Cardiac fibroblast (primary cell): ENCODE results near the gene POLR2J.

ENCODE experiments used
- DNase-seq, 2 donors: peaks; one replicate each; pipeline versions ENCODE4 v3.0.0 to v3.0.0-alpha.2; 2010; ENCODE audit warnings: low read depth in 2 of 2
- H3K4me3 ChIP-seq, 2 donors: replicated peaks in 1 of 2; 1 replicate in 1 of 2; 2 replicates in 1 of 2; pipeline ENCODE4 v1.5.1; 2011; ENCODE audit warnings: low read depth in 2 of 2, low read length in 2 of 2, mild to moderate bottlenecking in 2 of 2, moderate library complexity in 1 of 2
- CTCF ChIP-seq: IDR thresholded peaks from one replicate; pipeline ENCODE4 v1.5.1; 2011; ENCODE audit warnings: low read depth, mild to moderate bottlenecking, low read length, inconsistent platforms

The POLR2J gene

GRCh38 chr7:102468478-102469350, 10.0 kb downstream of the POLR2J start:
- no peak overlapping the region for H3K4me3 ChIP-seq
- no peak for TF ChIP-seq CTCF
- DNase-seq = no peak

- no peak for TF ChIP-seq CTCF
- no peak overlapping the region for H3K4me3 ChIP-seq
- DNase-seq = no peak
These were observed 10.9 kb downstream of the POLR2J start for GRCh38 chr7:102467581-102468477.

GRCh38 chr7:102466097-102466496, 12.6 kb downstream of the POLR2J start:
- no peak for DNase-seq
- no peak for TF ChIP-seq CTCF
- peak overlapping the region in 1 of 2 donors; percentile 100 for H3K4me3 ChIP-seq

- peak; percentile 90 to 94 for DNase-seq
- H3K4me3 ChIP-seq = peak within 1 kb of the TSS; percentile 100
- TF ChIP-seq CTCF = no peak
These were observed 14.0 kb downstream of the POLR2J start, which contains the start of the genes ALKBH4 and LRWD1 for GRCh38 chr7:102464577-102465280. Gene ALKBH4, minus strand, starts transcription at chr7:102464863. Its CDS starts 27 bp downstream, at chr7:102464836. Gene LRWD1, plus strand, starts transcription at chr7:102464984. Its CDS starts 97 bp downstream, at chr7:102465081.

GRCh38 chr7:102463841-102464576, 14.7 kb downstream of the POLR2J start:
- no peak for TF ChIP-seq CTCF
- peak overlapping the region; percentile 100 for H3K4me3 ChIP-seq
- DNase-seq = peak; percentile 22 to 24
